ENCODE results near the gene JAK1.

DNA sequence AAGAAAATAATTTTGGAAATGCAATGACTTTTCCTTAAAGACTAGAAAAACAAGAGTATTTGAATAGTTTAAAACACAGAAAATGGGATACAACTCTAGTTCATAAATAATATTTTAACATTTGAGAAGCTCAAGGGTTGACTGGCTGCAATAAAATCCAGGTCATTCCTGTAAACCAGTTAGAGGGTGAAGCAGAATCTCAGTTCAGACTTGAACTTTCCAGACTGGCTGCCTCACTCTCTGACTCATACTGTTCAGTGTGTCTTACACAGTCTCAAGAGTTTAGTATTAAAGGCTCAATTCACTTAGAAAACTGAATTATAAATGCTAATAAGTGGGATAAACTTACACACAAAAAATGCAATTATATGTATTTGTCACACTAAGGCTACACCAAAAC is 131.6 kb downstream of the JAK1 start:
- TF ChIP-seq, protein P1, sequence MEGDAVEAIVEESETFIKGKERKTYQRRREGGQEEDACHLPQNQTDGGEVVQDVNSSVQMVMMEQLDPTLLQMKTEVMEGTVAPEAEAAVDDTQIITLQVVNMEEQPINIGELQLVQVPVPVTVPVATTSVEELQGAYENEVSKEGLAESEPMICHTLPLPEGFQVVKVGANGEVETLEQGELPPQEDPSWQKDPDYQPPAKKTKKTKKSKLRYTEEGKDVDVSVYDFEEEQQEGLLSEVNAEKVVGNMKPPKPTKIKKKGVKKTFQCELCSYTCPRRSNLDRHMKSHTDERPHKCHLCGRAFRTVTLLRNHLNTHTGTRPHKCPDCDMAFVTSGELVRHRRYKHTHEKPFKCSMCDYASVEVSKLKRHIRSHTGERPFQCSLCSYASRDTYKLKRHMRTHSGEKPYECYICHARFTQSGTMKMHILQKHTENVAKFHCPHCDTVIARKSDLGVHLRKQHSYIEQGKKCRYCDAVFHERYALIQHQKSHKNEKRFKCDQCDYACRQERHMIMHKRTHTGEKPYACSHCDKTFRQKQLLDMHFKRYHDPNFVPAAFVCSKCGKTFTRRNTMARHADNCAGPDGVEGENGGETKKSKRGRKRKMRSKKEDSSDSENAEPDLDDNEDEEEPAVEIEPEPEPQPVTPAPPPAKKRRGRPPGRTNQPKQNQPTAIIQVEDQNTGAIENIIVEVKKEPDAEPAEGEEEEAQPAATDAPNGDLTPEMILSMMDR (IDR thresholded peaks at IDR 0.05): no peak
- no peak for TF ChIP-seq POLR2A (IDR thresholded peaks at IDR 0.05)
